Cerebellar cortex (tissue), 1 donor: ENCODE data around the gene CHTF8.
"Not testable (repeated sequence)": the region's sequence is repeated elsewhere in the genome, so short reads cannot be mapped to it uniquely, and the experiment has no call there.

Experiments
- DNase-seq: peaks from one replicate; pipeline ENCODE4 v3.0.0-alpha.2; 2015; ENCODE audit warnings: low spot score

The CHTF8 gene

GRCh38 chr16:69138608-69139007 lies 6.2 kb upstream of the CHTF8 start:
- DNase-seq: no peak

GRCh38 chr16:69133373-69133954 lies 1.1 kb upstream of the CHTF8 start:
- DNase-seq: no peak

- DNase-seq: peak; percentile 49
Observed at GRCh38 chr16:69131839-69132423, 457 bp downstream of the CHTF8 start.

- DNase-seq: peak; percentile 33
Observed at GRCh38 chr16:69131167-69131838, 1.1 kb downstream of the CHTF8 start.

GRCh38 chr16:69130461-69130860 lies 1.9 kb downstream of the CHTF8 start:
- no peak for DNase-seq

GRCh38 chr16:69127966-69128510 lies 4.3 kb downstream of the CHTF8 start:
- DNase-seq: no peak

GRCh38 chr16:69126801-69127200 lies 5.6 kb downstream of the CHTF8 start:
- not testable (repeated sequence) for DNase-seq

- no peak for DNase-seq
Observed at GRCh38 chr16:69126221-69126620, 6.2 kb downstream of the CHTF8 start.

- not testable (repeated sequence) for DNase-seq
Observed at GRCh38 chr16:69124961-69125360, 7.4 kb downstream of the CHTF8 start.

- DNase-seq: not testable (repeated sequence)
Observed at GRCh38 chr16:69124406-69124805, 8.0 kb downstream of the CHTF8 start.

- peak; percentile 84 for DNase-seq
Observed at GRCh38 chr16:69123910-69124309, 8.5 kb downstream of the CHTF8 start.

- DNase-seq: no peak
Observed at GRCh38 chr16:69120096-69120664, 12.2 kb downstream of the CHTF8 start.

- no peak for DNase-seq
Observed at GRCh38 chr16:69119536-69119935, 12.9 kb downstream of the CHTF8 start.

- no peak for DNase-seq
Observed at GRCh38 chr16:69118994-69119393, 13.4 kb downstream of the CHTF8 start.

- DNase-seq: no peak
Observed at GRCh38 chr16:69118468-69118867, 13.9 kb downstream of the CHTF8 start.

GRCh38 chr16:69116906-69117305 lies 15.5 kb downstream of the CHTF8 start:
- no peak for DNase-seq

GRCh38 chr16:69116256-69116875 lies 16.0 kb downstream of the CHTF8 start:
- DNase-seq: no peak

GRCh38 chr16:69115837-69116236 lies 16.6 kb downstream of the CHTF8 start:
- DNase-seq: no peak

- no peak for DNase-seq
Observed at GRCh38 chr16:69115361-69115760, 17.0 kb downstream of the CHTF8 start.

- DNase-seq: no peak
Observed at GRCh38 chr16:69114976-69115355, 17.4 kb downstream of the CHTF8 start.

- no peak for DNase-seq
Observed at GRCh38 chr16:69114346-69114975, 17.9 kb downstream of the CHTF8 start.

- DNase-seq: no peak
Observed at GRCh38 chr16:69113216-69113615, 19.2 kb downstream of the CHTF8 start.
